ENCODE results near the gene C17orf113.

C17orf113 gene

GRCh38 chr17:42072323-42073187 is 22.2 kb upstream of the C17orf113 start:
- no peak for DNase-seq

GRCh38 chr17:42071810-42072209 is 21.4 kb upstream of the C17orf113 start:
- DNase-seq = no peak

- no peak for DNase-seq
Measured at GRCh38 chr17:42068979-42069378, 18.6 kb upstream of the C17orf113 start.

GRCh38 chr17:42067371-42068091 is 17.1 kb upstream of the C17orf113 start:
- DNase-seq = peak; percentile 41

- no peak for DNase-seq
Measured at GRCh38 chr17:42065201-42065600, 14.8 kb upstream of the C17orf113 start.

- no peak for DNase-seq
Measured at GRCh38 chr17:42062681-42063080, 12.3 kb upstream of the C17orf113 start.

- no peak for DNase-seq
Measured at GRCh38 chr17:42061646-42062487, 11.5 kb upstream of the C17orf113 start.

- no peak for DNase-seq
Measured at GRCh38 chr17:42060231-42060630, 9.8 kb upstream of the C17orf113 start.

- DNase-seq = no peak
Measured at GRCh38 chr17:42059815-42060214, 9.4 kb upstream of the C17orf113 start.

GRCh38 chr17:42058063-42058462 is 7.7 kb upstream of the C17orf113 start:
- no peak for DNase-seq

- DNase-seq = no peak
Measured at GRCh38 chr17:42056635-42057034, 6.2 kb upstream of the C17orf113 start.

GRCh38 chr17:42055496-42055895 is 5.1 kb upstream of the C17orf113 start:
- no peak for DNase-seq

- no peak for DNase-seq
Measured at GRCh38 chr17:42055027-42055426, 4.6 kb upstream of the C17orf113 start.

GRCh38 chr17:42053731-42054500 is 3.5 kb upstream of the C17orf113 start:
- DNase-seq = no peak

GRCh38 chr17:42052346-42052877 is 2.0 kb upstream of the C17orf113 start:
- no peak for DNase-seq

GRCh38 chr17:42051645-42052044 is 1.2 kb upstream of the C17orf113 start:
- DNase-seq = no peak

- no peak for DNase-seq
Measured at GRCh38 chr17:42051013-42051400, 606 bp upstream of the C17orf113 start.

- DNase-seq = no peak
Measured at GRCh38 chr17:42049834-42050392, 488 bp downstream of the C17orf113 start.

GRCh38 chr17:42047343-42047742 is 3.1 kb downstream of the C17orf113 start:
- no peak for DNase-seq

GRCh38 chr17:42045719-42046118 is 4.7 kb downstream of the C17orf113 start:
- no peak for DNase-seq

- DNase-seq = no peak
Measured at GRCh38 chr17:42042598-42043319, 7.6 kb downstream of the C17orf113 start.
